ENCODE measurements around the gene SOD1. TPM values are rescaled to one million over a fixed set of nuclear protein-coding genes. Genes with fewer than 3 reads are reported as not detected.

Gene SOD1
- total RNA-seq, 1 donor from 2014 or later, result 236 TPM

- no peak for DNase-seq (ENCODE audit: low read depth)
- H3K4me1 ChIP-seq (ENCODE audit: insufficient read depth, low read length), result no peaks in the 10 kb centered on the region
- Mint-ChIP-seq H3K9me3 (ENCODE audit: unreplicated experiment) (no peaks in the 10 kb centered on the region), H3K4me3 (ENCODE audit: unreplicated experiment) (no peak overlapping the region), H3K36me3 (ENCODE audit: low read depth, unreplicated experiment) (no peaks in the 10 kb centered on the region), H3K27ac (ENCODE audit: unreplicated experiment) (no peak overlapping the region), H3K27me3 (ENCODE audit: low read depth, unreplicated experiment) (no peaks in the 10 kb centered on the region), H3K4me1 (ENCODE audit: low read depth, unreplicated experiment) (no peaks in the 10 kb centered on the region)
- H4K20me1 ChIP-seq (ENCODE audit: insufficient read depth, low read length), result no peaks in the 10 kb centered on the region
- peaks cover 3% of the 10 kb centered on the region for H3K9me3 ChIP-seq (ENCODE audit: insufficient read depth, low read depth, low read length)
- H3K36me3 ChIP-seq (ENCODE audit: insufficient read depth, low read length), result no peaks in the 10 kb centered on the region
- H3K27ac ChIP-seq (ENCODE audit: low read depth, low read length), result no peak overlapping the region
- no peak overlapping the region for H3K9ac ChIP-seq (ENCODE audit: low read length)
- H3K79me2 ChIP-seq (ENCODE audit: insufficient read depth, low read length), result no peaks in the 10 kb centered on the region
- no peak for FAIRE-seq
- no peaks in the 10 kb centered on the region for H3K27me3 ChIP-seq (ENCODE audit: insufficient read depth, low read length)
- H3K4me3 ChIP-seq (ENCODE audit: insufficient read depth, low read depth, low read length), result no peak overlapping the region
- no peak overlapping the region for H3K4me2 ChIP-seq (ENCODE audit: low read length)
- no peak overlapping the region for H2AFZ ChIP-seq (ENCODE audit: low read depth, low read length)
- TF ChIP-seq EZH2 (IDR thresholded peaks at IDR 0.05; ENCODE audit: insufficient read depth, low read length), result no peak
- no peak for TF ChIP-seq CTCF (IDR thresholded peaks at IDR 0.05; ENCODE audit: insufficient read depth, low read depth, low read length)
Observed at GRCh38 chr21:31624181-31624580, 35.3 kb upstream of the SOD1 start.

GRCh38 chr21:31624961-31625491, 34.5 kb upstream of the SOD1 start:
- no peaks in the 10 kb centered on the region for H3K79me2 ChIP-seq (ENCODE audit: insufficient read depth, low read length)
- no peaks in the 10 kb centered on the region for H3K36me3 ChIP-seq (ENCODE audit: insufficient read depth, low read length)
- no peak overlapping the region for H3K27ac Mint-ChIP-seq (ENCODE audit: unreplicated experiment)

More at GRCh38 chr21:31624961-31625491, 34.5 kb upstream of the SOD1 start:
- H2AFZ ChIP-seq (ENCODE audit: low read depth, low read length), result no peak overlapping the region
- DNase-seq (ENCODE audit: low read depth), result no peak
- no peak overlapping the region for H3K4me3 Mint-ChIP-seq (ENCODE audit: unreplicated experiment)
- no peaks in the 10 kb centered on the region for H4K20me1 ChIP-seq (ENCODE audit: insufficient read depth, low read length)
- no peaks in the 10 kb centered on the region for H3K27me3 Mint-ChIP-seq (ENCODE audit: low read depth, unreplicated experiment)
- H3K4me3 ChIP-seq (ENCODE audit: insufficient read depth, low read depth, low read length), result no peak overlapping the region
- FAIRE-seq, result no peak
- no peak for TF ChIP-seq CTCF (IDR thresholded peaks at IDR 0.05; ENCODE audit: insufficient read depth, low read depth, low read length)
- H3K27ac ChIP-seq (ENCODE audit: low read depth, low read length), result no peak overlapping the region
- no peaks in the 10 kb centered on the region for H3K36me3 Mint-ChIP-seq (ENCODE audit: low read depth, unreplicated experiment)
- H3K9me3 ChIP-seq (ENCODE audit: insufficient read depth, low read depth, low read length), result no peaks in the 10 kb centered on the region
- H3K4me1 ChIP-seq (ENCODE audit: insufficient read depth, low read length), result no peaks in the 10 kb centered on the region
- H3K4me1 Mint-ChIP-seq (ENCODE audit: low read depth, unreplicated experiment), result peaks cover 3% of the 10 kb centered on the region
- H3K4me2 ChIP-seq (ENCODE audit: low read length), result no peak overlapping the region
- no peak overlapping the region for H3K9ac ChIP-seq (ENCODE audit: low read length)
- no peaks in the 10 kb centered on the region for H3K9me3 Mint-ChIP-seq (ENCODE audit: unreplicated experiment)
- H3K27me3 ChIP-seq (ENCODE audit: insufficient read depth, low read length), result no peaks in the 10 kb centered on the region

Data from astrocyte (in vitro differentiated cells and primary cell).